RKO (cell line): ENCODE results near the gene SH2D4B.

Source experiments
- DNase-seq: peaks from one replicate; pipeline ENCODE4 v3.0.0-alpha.2; 2016; ENCODE audit warnings: low spot score

The SH2D4B gene

DNA sequence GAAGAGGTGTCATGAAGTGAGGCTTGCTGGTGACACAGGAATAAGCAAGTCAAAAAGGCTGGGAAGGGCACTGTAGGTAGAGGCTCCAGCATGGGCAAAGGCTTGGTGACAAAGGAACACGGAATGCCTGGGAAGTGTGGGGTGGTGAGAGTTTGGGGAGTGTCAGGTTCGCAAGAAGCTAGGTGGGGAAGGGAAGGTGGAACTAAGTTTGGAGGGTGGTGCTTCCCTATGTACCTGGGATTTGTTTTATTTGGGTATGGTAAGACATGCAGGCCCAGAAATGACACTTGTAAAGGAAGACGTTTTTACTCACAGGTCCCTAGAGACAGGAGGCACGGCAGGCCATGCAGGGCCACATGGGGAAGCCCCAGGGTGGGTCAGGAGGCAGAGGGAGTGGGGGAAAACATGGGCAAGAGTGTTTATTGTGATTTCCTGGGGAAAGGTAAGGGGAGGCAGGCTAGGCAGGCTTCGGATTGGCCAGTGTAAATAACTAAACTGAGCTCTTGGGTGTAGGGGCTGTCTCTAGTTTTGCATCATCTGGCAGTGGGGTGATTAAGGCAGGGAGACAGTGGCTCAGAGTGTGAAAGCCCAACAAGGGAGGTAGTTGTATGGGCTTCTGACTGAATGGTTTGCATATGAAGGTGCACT is 52.1 kb downstream of the SH2D4B start:
- DNase-seq: no peak

DNA sequence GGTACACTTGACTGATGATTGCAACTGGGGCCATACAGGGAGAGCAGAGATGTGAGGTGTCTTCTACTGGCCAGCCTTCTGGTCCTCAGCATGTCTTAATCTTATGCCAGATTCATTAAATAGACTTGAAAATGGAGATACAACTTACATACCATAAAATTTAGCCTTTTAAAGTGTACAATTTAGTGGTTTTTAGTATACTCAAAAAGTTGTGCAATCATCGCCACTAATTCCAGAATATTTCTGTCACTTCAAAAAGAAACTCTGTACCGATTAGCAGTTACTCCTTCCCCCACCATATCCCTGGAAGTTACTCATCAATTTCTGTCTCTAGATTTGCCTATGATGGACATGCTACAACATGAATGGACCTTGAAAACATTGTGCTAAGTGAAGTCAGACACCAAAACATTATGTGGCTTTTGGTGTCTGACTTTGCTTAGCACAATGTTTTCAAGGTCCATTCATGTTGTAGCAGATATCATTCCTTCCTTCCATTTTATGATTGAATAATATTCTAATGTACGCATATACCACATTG is 53.0 kb downstream of the SH2D4B start:
- DNase-seq: no peak

- peak; percentile 64 for DNase-seq
These were observed 58.9 kb downstream of the SH2D4B start for GRCh38 chr10:80596391-80597257.

- DNase-seq: no peak
These were observed 60.5 kb downstream of the SH2D4B start for GRCh38 chr10:80598084-80598798.

DNA sequence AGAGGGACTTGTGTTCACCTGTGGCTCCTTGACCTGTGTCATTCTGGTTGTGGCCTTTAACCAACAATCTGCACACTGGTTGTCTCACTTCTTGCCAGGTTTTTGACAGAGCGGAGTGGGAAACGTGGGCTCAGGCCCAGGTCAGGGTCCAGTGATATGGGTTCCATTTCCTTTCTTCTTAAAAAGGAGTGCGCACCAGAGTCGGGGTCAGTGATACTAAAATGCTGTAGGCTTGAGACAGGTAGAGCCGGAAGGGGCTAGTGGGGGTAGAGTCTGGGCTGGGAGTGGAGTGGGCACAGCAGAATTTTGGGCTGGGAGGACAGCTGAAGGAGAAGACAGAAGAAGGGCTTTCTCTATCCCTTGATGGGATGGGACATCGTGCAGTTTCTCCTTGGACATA is 61.2 kb downstream of the SH2D4B start:
- DNase-seq: no peak

DNA sequence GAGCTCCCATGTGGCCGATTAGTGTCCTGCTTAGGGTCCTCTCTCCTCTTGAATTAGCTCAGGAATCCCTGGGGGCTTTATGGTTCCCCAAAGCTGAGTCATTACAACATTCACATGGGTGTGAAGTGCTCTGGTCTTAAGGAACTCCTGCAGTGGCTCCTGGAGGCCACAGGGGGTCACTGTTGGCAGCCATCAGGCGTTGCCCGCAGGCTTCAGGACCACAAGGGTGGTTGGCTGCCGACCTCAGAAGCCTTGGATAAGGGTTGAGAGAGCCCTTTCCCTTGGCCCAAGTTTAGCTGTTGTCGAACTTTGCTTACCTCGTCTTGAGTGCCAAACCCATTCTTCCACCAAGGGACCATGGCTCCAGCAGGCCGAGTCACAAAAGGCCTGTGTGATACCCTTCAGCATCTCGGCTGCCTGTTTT is 61.7 kb downstream of the SH2D4B start:
- peak; percentile 46 for DNase-seq

DNA sequence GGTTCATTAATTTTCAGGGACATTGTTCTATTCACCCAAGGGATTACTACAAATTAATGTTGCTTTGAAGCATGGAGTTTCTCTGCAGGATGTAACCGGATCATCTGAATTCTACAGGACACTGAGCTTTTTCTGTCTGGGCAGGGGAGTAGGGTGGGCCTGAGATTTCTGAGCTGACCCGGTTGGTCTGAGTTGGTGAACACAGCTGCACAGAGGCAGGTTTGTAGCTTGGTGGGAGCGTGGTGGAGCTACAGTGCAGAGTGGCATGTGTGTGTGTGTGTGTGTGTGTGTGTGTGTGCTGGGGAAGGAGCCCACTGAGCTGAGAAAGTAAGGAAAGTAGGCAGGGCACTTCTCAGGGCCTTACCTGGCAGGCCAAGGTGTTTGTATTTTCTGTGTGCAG is 62.6 kb downstream of the SH2D4B start:
- no peak for DNase-seq

GRCh38 chr10:80602881-80603280 is 65.2 kb downstream of the SH2D4B start:
- no peak for DNase-seq

- no peak for DNase-seq
These were observed 65.8 kb downstream of the SH2D4B start for GRCh38 chr10:80603516-80603915.

DNA sequence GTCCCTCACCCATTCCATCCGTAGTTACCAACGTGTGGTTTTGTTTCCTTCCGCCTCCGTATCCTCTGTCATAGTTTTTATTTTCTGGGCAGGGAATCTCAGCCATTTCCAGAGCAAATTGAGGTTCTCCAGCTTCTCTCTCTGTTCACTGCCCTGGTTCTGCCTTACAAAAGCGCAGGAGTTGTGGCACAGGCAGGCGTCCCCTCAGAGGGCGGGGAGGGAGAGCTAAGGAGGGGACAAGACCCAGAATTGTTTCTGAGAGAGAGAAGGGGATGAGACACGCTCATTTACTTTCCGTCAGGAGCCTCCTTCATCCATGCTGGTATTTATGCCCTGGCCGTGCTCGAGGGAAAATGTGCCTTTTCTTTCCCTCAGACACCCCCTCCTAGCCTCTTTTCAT is 71.0 kb downstream of the SH2D4B start:
- DNase-seq: no peak

GRCh38 chr10:80609331-80609730 is 71.6 kb downstream of the SH2D4B start:
- no peak for DNase-seq

DNA sequence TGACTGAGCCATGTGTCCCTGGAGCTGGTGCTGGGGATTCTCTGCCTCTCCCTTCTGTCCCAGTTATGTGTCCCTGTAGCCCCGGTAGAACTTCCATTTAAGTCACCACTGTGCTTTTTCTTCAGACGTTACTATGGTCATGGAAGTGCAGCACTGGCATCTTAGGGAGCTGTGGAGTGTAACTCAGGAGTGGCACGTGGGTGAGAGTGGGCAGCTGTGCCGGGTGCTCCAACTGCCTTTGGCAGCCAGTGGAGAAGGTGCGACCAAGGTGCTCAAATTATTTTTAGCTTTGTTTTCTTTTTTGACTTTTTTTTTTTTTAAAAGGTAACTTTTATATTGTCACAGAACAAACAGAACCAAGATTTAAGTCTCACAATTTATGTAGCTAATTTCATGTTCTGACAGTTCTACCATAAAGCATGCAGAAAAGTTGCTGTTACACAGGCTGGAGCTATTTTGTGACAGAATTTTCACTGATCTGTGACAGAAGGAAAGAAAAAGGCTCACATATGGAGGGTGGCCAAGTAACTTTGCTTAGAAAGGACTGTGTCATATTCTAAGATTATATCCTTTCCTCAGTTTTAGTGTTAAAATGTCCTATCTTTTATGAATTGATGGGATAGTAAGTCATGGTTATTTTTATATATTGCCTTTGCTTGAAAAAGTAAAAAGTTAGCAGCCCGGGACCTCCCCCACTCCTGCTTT is 73.9 kb downstream of the SH2D4B start:
- no peak for DNase-seq

GRCh38 chr10:80612261-80612660 is 74.6 kb downstream of the SH2D4B start:
- no peak for DNase-seq

GRCh38 chr10:80613466-80614170 is 75.9 kb downstream of the SH2D4B start:
- no peak for DNase-seq

DNA sequence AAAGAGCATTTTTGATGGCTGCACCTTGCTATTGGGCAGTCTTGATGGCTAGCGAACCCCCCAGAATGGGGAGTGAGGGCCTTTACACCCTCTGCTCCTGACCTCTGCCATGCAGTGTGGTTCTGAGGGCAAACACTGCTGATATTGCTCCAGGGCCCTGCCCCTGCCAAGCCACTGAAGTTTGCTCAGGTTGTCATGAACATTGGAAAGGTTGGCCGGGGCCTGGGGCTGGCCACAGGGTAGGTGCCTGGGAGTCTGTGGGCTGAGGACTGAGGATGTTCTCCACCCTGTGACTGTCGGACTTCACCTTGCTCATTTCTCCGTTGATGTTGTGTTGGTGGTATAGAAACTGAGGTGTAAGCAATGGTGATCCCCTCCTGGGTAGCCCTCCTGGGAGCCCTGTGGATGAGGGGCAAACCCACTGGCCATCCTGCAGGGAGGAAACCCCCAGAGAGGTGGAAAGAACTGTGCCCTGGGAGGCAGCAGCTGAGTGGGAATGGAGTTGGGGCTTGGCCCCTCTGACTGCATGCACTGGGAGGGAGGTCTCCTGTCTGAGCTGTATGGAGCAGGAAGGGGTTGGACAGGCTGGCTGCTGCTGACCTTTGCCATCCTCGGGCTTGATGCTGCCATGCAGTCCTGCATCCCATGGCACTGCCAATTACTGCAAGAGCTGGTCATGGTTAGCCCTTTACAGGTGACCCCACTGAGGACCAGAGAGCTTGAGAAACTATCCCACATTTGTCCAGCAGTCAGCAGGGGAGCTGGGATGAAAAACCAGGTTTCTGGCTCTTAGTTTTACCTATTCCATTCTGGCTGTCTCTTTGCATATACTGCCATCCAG is 77.1 kb downstream of the SH2D4B start:
- DNase-seq: no peak

GRCh38 chr10:80617807-80618206 is 80.1 kb downstream of the SH2D4B start:
- DNase-seq: no peak

DNA sequence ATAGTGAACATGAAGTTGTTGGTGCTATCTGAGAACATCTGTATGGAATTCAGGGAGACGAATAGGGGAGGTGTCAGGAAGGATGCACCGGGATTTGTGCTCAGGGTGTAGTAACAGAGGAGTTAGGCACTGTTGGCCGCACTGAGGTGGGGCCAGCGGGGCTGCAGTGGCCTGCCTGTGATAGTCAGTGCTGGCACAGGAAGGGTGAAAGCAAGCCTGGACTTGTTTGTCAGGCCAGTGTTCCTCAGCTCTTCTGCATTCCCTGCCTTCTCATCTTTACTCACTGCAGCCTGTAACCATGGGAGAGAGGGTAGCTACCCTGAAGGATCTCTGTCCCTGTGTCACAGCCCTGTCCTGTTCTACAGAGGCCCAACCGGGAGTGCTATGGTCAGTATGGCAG is 81.3 kb downstream of the SH2D4B start:
- DNase-seq: no peak

DNA sequence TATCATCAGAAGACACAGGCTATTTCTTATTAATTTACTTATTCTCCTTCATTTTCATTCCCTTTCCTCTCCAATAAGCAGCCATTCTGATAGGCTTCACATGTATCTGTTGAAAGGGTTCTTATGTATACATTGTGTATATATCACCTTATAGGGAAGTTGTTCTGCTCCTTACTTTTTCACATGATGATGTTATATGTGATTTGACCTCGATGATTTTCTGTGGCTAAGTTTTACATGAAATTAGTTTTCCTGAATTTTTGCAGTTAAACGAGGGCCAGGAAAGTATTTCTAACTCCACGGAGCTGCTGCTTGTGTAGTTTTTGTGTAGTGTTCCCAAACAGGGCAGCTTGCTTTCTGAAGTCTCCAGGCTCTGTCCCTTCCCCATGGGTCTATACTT is 84.5 kb downstream of the SH2D4B start:
- no peak for DNase-seq

DNA sequence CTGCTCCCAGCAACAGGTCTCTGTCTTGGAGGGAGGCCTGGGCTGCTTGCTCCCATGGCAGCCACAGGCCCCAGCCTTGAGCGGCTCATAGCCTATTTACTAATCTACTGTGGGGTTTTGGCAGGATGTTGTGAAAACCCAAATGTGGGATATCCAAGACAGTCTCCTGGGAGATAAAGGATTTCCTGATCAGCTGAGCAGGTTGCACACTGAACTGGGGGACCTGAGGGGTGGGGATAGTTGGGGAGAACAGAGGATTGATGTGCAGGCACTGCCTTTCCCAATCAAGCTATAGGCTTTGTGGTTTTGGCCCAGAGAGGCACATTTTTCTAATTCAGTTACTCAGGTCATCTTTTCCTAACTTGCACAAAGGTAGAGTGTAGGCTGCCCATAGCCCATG is 92.6 kb downstream of the SH2D4B start:
- no peak for DNase-seq

GRCh38 chr10:80632742-80633141 is 95.0 kb downstream of the SH2D4B start:
- DNase-seq: no peak
